Heart left ventricle (tissue), 13 donors: ENCODE data around the gene SHROOM1.

Experiments
- POLR2A ChIP-seq, 2 donors: fragments of 450-650 bp; IDR thresholded peaks; one replicate each; pipeline ENCODE4 v1.6.1; 2017; ENCODE audit warnings: antibody characterized with exemption in 2 of 2, mild to moderate bottlenecking in 2 of 2, moderate library complexity in 2 of 2
- TF ChIP-seq, protein P1 (sequence below), 12 donors: fragments of 200-600 bp; sonication (generic) in 4 of 12; IDR thresholded peaks; one replicate each; pipeline versions ENCODE4 v1.5.0 to v1.8.0; 2018 to 2022; ENCODE audit warnings: antibody characterized with exemption in 12 of 12, mild to moderate bottlenecking in 5 of 12
- donor health status: ischemic (EF 13 %, LVEDD 7.1; RV severe dilation, severe dysfunction).
- donor health status: DM: no; HTN: yes; CAD: no.
- donor health status: DM: no; HTN: no; CAD: no.
- donor health status: ischemic (EF 25% LVEDD 6.9; RV normal size, moderate dysfunction).
- donor health status: ischemic (EF 25% LVEDD 5.7; RV mildly dilated, moderate dysfunction).
- donor health status: ischemic (EF 35%, LVEDD 5.7; RV mildly dilated, moderate dysfunction).
- donor health status: nonischemic (EF 11% LVEDD 7.7; RV severe dilation, severe dysfunction).
- donor health status: DM: yes; HTN: yes; CAD: no.
- donor health status: PGD.
- donor health status: ischemic (EF 29% LVEDD 5.4; RV normal size, mild dysfunction).
- donor health status: nonischemic (EF 23%, LVEDD 6.1; RV moderate dilation, normal function).

DNA sequence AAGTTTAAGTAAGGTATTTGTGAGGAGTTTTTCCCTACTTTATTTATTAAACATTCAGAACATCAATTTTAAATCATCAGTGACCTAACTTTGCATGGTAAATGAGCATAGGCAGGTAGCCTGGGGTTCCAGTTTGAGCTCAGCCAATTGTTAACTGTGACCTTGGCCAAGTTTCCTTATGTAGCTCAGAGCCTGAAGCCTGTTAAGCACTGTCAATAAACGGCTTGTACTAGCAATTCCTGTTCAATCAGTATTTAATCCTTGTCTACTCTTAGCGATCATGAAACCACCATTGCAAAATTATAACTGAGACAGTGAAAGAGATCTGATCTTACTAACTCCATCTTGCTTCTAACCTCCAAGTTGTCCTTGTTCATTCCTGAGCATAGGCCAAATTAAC, 22.0 kb downstream of the SHROOM1 start:
- TF ChIP-seq, protein P1, sequence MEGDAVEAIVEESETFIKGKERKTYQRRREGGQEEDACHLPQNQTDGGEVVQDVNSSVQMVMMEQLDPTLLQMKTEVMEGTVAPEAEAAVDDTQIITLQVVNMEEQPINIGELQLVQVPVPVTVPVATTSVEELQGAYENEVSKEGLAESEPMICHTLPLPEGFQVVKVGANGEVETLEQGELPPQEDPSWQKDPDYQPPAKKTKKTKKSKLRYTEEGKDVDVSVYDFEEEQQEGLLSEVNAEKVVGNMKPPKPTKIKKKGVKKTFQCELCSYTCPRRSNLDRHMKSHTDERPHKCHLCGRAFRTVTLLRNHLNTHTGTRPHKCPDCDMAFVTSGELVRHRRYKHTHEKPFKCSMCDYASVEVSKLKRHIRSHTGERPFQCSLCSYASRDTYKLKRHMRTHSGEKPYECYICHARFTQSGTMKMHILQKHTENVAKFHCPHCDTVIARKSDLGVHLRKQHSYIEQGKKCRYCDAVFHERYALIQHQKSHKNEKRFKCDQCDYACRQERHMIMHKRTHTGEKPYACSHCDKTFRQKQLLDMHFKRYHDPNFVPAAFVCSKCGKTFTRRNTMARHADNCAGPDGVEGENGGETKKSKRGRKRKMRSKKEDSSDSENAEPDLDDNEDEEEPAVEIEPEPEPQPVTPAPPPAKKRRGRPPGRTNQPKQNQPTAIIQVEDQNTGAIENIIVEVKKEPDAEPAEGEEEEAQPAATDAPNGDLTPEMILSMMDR (IDR thresholded peaks at IDR 0.05), result no peak
- no peak for TF ChIP-seq POLR2A (IDR thresholded peaks at IDR 0.05)
